GM19324 (cell line): ENCODE measurements around the gene SUZ12.
"Not testable (repeated sequence)": the region's sequence is repeated elsewhere in the genome, so short reads cannot be mapped to it uniquely, and the experiment has no call there.

Source experiments
- ATAC-seq: cut with Tn5 transposase; IDR thresholded peaks from one replicate; pipeline ENCODE4 v1.9.1; 2021; ENCODE audit warnings: mild to moderate bottlenecking, moderate library complexity; ENCODE audit not compliant: unreplicated experiment, low FRiP score

Gene SUZ12

GRCh38 chr17:32033223-32033622 lies 96.4 kb downstream of the SUZ12 start:
- ATAC-seq, result no peak

- ATAC-seq, result not testable (repeated sequence)
Measured at GRCh38 chr17:32033812-32034211, 97.0 kb downstream of the SUZ12 start.

- not testable (repeated sequence) for ATAC-seq
Measured at GRCh38 chr17:32040246-32040645, 103.4 kb downstream of the SUZ12 start.

- ATAC-seq, result not testable (repeated sequence)
Measured at GRCh38 chr17:32041306-32041875, 104.6 kb downstream of the SUZ12 start.

- not testable (repeated sequence) for ATAC-seq
Measured at GRCh38 chr17:32042266-32042665, 105.5 kb downstream of the SUZ12 start.

GRCh38 chr17:32045611-32046010 lies 108.8 kb downstream of the SUZ12 start:
- not testable (repeated sequence) for ATAC-seq

GRCh38 chr17:32047663-32048062 lies 110.9 kb downstream of the SUZ12 start:
- ATAC-seq, result not testable (repeated sequence)
